SK-N-SH (cell line): ENCODE results near the gene ABHD1.

Experiments used
- EP300 ChIP-seq, 2 experiments: IDR thresholded peaks; 2 replicates each; pipeline versions ENCODE4 v1.4.0 to v1.6.1; 2012; ENCODE audit warnings: borderline replicate concordance in 1 of 2, low read depth in 1 of 2, low read length in 1 of 2
- IRF3 ChIP-seq: fragments of 150-350 bp; IDR thresholded peaks from 2 replicates; pipeline ENCODE4 v1.6.1; 2016; ENCODE audit warnings: mild to moderate bottlenecking, low read depth, low read length
- TAF1 ChIP-seq: IDR thresholded peaks from 2 replicates; pipeline ENCODE4 v1.6.1; 2012; ENCODE audit warnings: low read depth, mild to moderate bottlenecking, low read length, moderate library complexity, borderline replicate concordance
- TEAD4 ChIP-seq: IDR thresholded peaks from 2 replicates; pipeline ENCODE4 v1.4.0; 2012; ENCODE audit warnings: mild to moderate bottlenecking, borderline replicate concordance; ENCODE audit not compliant: insufficient read depth
- TF ChIP-seq, protein P1 (sequence below): fragments of 200-600 bp; sonication (generic); IDR thresholded peaks from 2 replicates; pipeline ENCODE4 v1.6.1; 2017; ENCODE audit warnings: antibody characterized with exemption, mild to moderate bottlenecking, moderate library complexity
- TF ChIP-seq, protein P2 (sequence below): IDR thresholded peaks from 2 replicates; pipeline ENCODE4 v1.4.0; 2012; ENCODE audit warnings: low read depth, borderline replicate concordance
- TF ChIP-seq, protein P3 (sequence below): IDR thresholded peaks from 2 replicates; pipeline ENCODE4; 2012

GRCh38 chr2:27084297-27085061 is 39.1 kb upstream of the ABHD1 start:
- TF ChIP-seq, protein P1, sequence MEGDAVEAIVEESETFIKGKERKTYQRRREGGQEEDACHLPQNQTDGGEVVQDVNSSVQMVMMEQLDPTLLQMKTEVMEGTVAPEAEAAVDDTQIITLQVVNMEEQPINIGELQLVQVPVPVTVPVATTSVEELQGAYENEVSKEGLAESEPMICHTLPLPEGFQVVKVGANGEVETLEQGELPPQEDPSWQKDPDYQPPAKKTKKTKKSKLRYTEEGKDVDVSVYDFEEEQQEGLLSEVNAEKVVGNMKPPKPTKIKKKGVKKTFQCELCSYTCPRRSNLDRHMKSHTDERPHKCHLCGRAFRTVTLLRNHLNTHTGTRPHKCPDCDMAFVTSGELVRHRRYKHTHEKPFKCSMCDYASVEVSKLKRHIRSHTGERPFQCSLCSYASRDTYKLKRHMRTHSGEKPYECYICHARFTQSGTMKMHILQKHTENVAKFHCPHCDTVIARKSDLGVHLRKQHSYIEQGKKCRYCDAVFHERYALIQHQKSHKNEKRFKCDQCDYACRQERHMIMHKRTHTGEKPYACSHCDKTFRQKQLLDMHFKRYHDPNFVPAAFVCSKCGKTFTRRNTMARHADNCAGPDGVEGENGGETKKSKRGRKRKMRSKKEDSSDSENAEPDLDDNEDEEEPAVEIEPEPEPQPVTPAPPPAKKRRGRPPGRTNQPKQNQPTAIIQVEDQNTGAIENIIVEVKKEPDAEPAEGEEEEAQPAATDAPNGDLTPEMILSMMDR, result no peak
- TF ChIP-seq TAF1, result no peak
- TF ChIP-seq EP300 (IDR thresholded peaks at IDR 0.05; ENCODE audit: borderline replicate concordance in 1 of 2, low read depth in 1 of 2, low read length in 1 of 2), result no peak
- TF ChIP-seq, protein P2, sequence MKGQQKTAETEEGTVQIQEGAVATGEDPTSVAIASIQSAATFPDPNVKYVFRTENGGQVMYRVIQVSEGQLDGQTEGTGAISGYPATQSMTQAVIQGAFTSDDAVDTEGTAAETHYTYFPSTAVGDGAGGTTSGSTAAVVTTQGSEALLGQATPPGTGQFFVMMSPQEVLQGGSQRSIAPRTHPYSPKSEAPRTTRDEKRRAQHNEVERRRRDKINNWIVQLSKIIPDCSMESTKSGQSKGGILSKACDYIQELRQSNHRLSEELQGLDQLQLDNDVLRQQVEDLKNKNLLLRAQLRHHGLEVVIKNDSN, result no peak
- TF ChIP-seq TEAD4, result no peak
- no peak for TF ChIP-seq IRF3
- TF ChIP-seq, protein P3, sequence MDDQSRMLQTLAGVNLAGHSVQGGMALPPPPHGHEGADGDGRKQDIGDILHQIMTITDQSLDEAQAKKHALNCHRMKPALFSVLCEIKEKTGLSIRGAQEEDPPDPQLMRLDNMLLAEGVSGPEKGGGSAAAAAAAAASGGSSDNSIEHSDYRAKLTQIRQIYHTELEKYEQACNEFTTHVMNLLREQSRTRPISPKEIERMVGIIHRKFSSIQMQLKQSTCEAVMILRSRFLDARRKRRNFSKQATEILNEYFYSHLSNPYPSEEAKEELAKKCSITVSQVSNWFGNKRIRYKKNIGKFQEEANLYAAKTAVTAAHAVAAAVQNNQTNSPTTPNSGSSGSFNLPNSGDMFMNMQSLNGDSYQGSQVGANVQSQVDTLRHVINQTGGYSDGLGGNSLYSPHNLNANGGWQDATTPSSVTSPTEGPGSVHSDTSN, result no peak
